Posterior cingulate gyrus (tissue), 11 donors: ENCODE measurements around the gene MICB.
A peak's percentile ranks its signal among the peaks of the same experiment; 100 is the strongest.
"Not testable (repeated sequence)": the region's sequence is repeated elsewhere in the genome, so short reads cannot be mapped to it uniquely, and the experiment has no call there.

Source experiments
- DNase-seq, 10 donors: peaks; one replicate each; pipeline versions ENCODE4 v3.0.0 to v3.0.0-alpha.2; 2020 to 2021; ENCODE audit warnings: mixed read lengths in 3 of 10
- intact Hi-C: fragments of 100-400 bp; cut with DNase I; formaldehyde crosslinking; loops from one replicate; pipeline ENCODE4 v1.15.1; 2023

The MICB gene

GRCh38 chr6:31497531-31498476, at the start of gene MICB:
Gene MICB, plus strand, starts transcription at chr6:31498145. Its CDS starts 49 bp downstream, at chr6:31498194.
- peak in 9 of 10 donors; percentile 21 to 92 (median 54) for DNase-seq
- intact Hi-C loops = loop anchor here (10.0 kb wide), 1 partner anchor 103 kb away; no protein-coding TSS in a partner anchor

DNA sequence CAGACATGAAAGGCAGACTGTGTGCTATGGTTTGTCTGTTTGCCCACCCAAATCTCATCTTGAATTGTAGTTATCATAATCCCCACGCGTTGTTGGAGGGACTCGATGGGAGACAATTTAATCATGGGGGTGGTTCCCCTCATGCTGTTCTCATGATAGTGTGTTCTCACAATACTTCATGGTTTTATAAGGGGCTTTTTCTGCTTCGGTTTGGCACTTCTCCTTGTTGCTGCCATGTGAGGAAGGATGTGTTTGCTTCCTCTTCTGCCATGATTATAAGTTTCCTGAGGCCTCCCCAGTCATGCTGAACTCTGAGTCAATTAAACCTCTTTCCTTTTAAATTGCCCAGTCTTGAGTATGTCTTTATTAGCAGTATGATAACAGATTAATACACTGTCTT, 47.2 kb upstream of the MICB start:
- no peak for DNase-seq
- intact Hi-C loops = no loop called here

GRCh38 chr6:31452859-31453258, 45.1 kb upstream of the MICB start:
- DNase-seq = no peak
- intact Hi-C loops = no loop called here

- DNase-seq = no peak
- intact Hi-C loops = no loop called here
Measured at GRCh38 chr6:31453259-31453658, 44.7 kb upstream of the MICB start.

- intact Hi-C loops, DNase-seq: not testable (repeated sequence)
Measured at GRCh38 chr6:31459864-31460263, 38.1 kb upstream of the MICB start.

DNA sequence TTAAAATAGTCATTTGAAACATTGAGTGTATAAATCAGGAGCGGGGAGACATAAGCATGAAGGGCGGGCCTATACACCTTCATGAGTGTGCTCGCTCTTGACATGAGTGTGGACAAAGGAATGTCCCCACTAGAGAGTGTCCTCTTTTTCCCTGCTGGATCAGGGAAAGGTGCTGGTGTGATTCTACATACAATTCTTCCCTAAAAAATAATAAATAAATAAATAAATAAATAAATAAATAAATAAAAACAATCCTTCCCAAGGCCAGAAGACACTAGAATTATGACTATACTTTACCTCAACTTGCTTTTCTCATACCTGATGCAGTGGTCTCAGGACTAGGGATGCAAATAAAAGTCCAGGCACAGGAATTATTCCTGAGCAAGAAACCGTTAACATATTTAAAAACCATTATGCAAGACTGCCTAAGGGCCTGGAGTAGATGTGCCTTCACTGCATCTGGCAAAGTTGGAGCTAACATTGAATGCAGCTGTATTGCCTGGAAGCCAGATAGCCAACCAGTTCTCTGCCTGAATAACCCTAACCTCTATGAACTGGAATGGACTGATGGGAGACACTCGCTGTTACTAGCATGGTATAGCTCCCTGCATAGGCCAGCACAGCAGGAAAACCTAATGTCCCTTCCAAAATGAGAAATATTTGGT, 37.5 kb upstream of the MICB start:
- intact Hi-C loops = no loop called here
- no peak for DNase-seq

GRCh38 chr6:31462026-31462963, 35.6 kb upstream of the MICB start:
- no peak for DNase-seq
- intact Hi-C loops = no loop called here

DNA sequence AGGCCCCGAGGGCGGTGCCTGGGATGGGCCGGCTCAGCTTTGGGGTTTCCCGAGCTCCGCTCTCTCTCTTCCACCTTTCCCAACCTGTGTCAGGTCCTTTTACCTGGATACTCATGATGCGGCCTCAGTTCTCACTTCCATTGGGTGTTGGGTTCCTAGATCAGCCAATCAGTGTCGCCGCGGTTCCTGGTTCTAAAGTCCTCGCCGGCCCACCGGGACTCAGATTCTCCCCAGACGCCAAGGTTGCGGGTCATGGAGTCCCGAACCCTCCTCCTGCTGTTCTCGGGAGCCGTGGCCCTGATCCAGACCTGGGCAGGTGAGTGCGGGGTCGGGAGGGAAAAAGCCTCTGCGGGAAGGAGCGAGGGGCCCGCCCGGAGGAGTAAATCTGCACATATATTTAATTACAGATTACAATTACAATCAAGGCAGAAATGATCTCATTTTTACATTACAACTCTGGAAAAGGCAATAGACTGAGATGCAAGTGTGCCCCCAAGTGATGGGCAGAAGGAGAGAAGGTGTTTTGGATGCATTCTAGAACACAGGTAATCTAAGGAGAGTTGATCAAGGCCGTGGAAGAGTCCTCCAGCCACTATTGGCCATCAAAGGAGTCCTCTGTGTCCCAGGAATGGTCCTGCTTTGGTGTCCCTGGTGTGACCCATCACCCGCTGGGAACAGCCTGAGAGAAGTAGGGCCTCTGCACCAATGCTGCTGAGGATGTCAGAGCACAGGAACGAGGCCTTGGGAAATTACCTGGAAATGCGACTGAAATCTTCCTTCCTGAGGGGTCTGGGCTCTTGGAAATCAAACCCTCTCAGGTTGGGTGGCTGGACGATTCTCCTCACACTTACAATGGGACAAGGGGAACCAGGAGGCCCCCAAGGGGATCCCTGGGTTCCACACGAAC, 34.7 kb upstream of the MICB start:
- intact Hi-C loops = no loop called here
- peak; percentile 45 to 95 (median 76) for DNase-seq

GRCh38 chr6:31464252-31465184, 33.4 kb upstream of the MICB start:
- DNase-seq = no peak
- intact Hi-C loops = no loop called here

GRCh38 chr6:31465185-31465536, 32.8 kb upstream of the MICB start:
- DNase-seq = no peak
- intact Hi-C loops = no loop called here

DNA sequence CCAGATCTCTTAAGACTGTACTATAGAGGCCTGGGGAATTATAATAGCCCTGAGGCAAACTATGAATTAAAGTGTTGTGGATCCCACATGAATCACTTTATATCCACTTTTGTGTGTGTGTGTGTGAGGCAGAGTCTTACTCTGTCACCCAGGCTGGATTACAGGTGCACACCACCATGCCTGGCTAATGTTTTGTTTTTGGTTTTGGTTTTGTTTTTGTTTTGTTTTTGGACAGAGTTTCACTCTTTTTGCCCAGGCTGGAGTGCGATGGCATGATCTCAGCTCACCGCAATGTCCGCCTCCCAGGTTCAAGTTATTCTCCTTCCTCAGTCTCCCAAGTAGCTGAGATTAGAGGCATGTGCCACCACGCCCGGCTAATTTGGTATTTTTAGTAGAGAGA, 32.2 kb upstream of the MICB start:
- intact Hi-C loops = no loop called here
- no peak for DNase-seq

DNA sequence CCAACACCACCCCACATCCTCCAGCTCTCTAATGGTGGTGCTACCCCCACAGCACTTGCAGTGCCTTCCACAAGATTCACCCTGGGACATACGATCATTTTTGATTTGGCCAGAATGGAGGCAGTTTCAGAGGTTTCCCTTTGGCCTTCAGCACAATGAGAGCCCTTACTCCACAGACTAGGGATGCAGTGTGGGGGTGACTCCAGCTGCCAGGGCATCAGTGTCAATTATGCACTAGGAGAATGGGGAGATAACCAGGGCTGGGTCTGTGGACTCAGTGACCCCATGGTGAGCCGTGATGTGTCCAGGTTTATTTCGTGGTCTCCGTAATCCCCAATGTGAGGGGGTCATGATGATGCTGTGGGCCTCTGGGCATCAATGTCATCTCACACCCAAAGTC, 31.5 kb upstream of the MICB start:
- intact Hi-C loops = no loop called here
- no peak for DNase-seq

GRCh38 chr6:31467151-31467550, 30.8 kb upstream of the MICB start:
- DNase-seq = no peak
- intact Hi-C loops = no loop called here

GRCh38 chr6:31468311-31468710, 29.6 kb upstream of the MICB start:
- no peak for DNase-seq
- intact Hi-C loops = no loop called here

GRCh38 chr6:31470801-31471200, 27.1 kb upstream of the MICB start:
- no peak for DNase-seq
- intact Hi-C loops = no loop called here

DNA sequence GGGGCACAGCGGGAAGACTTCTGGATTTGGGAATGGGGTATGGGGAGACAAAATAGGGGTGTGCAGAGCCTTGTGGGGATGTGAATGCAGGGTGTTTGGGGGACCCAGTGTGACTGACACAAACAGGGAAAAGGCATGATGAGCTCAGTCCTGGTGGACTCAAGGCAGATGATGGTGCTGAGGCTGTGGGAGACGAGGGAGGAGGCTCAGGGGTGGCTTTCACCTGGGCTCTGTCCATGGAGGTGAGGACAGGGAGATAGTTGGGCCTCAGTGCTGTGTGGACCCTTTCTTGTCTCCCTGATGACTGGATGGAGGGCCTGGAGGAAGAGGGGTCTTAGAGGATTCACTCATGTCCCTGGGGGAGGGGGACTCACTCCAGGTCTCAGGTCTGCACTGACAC, 26.2 kb upstream of the MICB start:
- DNase-seq = no peak
- intact Hi-C loops = no loop called here

DNA sequence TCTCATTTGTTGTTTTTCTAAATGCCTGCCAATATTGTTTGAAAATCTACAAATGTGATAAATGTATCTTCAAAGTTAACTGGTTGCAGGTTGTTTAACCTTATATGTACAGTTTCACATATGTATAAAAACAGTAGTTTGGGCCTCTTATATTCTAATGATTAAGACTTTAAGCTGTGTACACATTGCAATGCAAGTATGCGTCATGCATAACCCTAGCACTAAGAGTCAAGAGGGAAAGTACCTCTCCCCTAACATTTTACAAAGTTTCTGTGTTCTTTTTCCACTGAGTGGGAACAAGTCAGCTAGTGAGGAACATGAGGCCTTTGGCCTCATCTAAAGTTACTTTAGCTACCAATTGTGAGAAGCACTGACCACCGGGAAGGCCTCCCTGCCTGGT, 25.7 kb upstream of the MICB start:
- intact Hi-C loops = no loop called here
- no peak for DNase-seq

GRCh38 chr6:31473244-31473643, 24.7 kb upstream of the MICB start:
- intact Hi-C loops = no loop called here

More at GRCh38 chr6:31473244-31473643, 24.7 kb upstream of the MICB start:
- no peak for DNase-seq
